Ovary (tissue), 9 donors: ENCODE data around the gene TNIK. TPM values are rescaled to one million over a fixed set of nuclear protein-coding genes. Genes with fewer than 3 reads are reported as not detected.

ENCODE experiments used
- DNase-seq, 5 donors: peaks; one replicate each; pipeline ENCODE4 v3.0.0-alpha.2; 2019 to 2020
- H3K27ac ChIP-seq, 2 donors: fragments of 200-600 bp; one replicate each; pipeline versions ENCODE4 v1.5.1 to v1.8.0; 2019 to 2022
- H3K27me3 ChIP-seq: fragments of 200-600 bp; one replicate; pipeline ENCODE4 v1.8.0; 2022
- H3K36me3 ChIP-seq: fragments of 200-600 bp; sonication (generic); one replicate; pipeline ENCODE4 v1.5.1; 2019
- H3K4me1 ChIP-seq: one replicate; pipeline ENCODE4 v1.8.1; 2013; ENCODE audit warnings: mild to moderate bottlenecking, moderate library complexity; ENCODE audit not compliant: insufficient read depth
- H3K4me3 ChIP-seq: fragments of 200-600 bp; sonication (generic); one replicate; pipeline ENCODE4 v1.5.1; 2017
- H3K9me3 ChIP-seq, 2 donors: fragments of 200-600 bp in 1 of 2; sonication (generic) in 1 of 2; one replicate each; pipeline versions ENCODE4 v1.5.1 to v1.8.1; 2013 to 2019; ENCODE audit warnings: mild to moderate bottlenecking in 1 of 2, moderate library complexity in 1 of 2
- CTCF ChIP-seq, 3 donors: fragments of 450-650 bp in 2 of 3; fragments of 200-600 bp in 1 of 3; IDR thresholded peaks; one replicate each; pipeline versions ENCODE4 v1.5.1 to v1.8.0; 2016 to 2022; ENCODE audit warnings: antibody characterized with exemption in 3 of 3, mild to moderate bottlenecking in 1 of 3
- EP300 ChIP-seq: sonication (generic); formaldehyde crosslinking; IDR thresholded peaks from one replicate; pipeline ENCODE4 v1.6.1; 2017; ENCODE audit warnings: antibody characterized with exemption
- POLR2A ChIP-seq: fragments of 450-650 bp; IDR thresholded peaks from one replicate; pipeline ENCODE4 v1.6.1; 2017; ENCODE audit warnings: antibody characterized with exemption, mild to moderate bottlenecking, moderate library complexity
- WGBS, 3 donors: extraction: QIAGEN DNeasy Blood & Tissue Kit in 1 of 3; methylation state at CpG; one replicate each; pipeline versions ENCODE4 v1.1.5 to v1.1.7; 2013 to 2017; 5-methylcytosine and 5-hydroxymethylcytosine counted together
- intact Hi-C, 4 donors: fragments of 100-400 bp; cut with DNase I; formaldehyde crosslinking; loops; one replicate each; pipeline versions ENCODE4 v1.11.0 to v1.15.1; 2022 to 2023
- polyA plus RNA-seq, 2 donors: library from polyadenylated mRNA; stranded (reverse); fragments of 200-250 nt in 1 of 2; fragments of 350-450 nt in 1 of 2; fragmentation: Illumina TruSeq in 1 of 2; extraction: RNeasy Lipid Tissue Mini Kit (QIAGEN cat#74804) in 1 of 2; gene quantifications; one replicate each; pipeline ENCODE4 v1.2.3, GENCODE V29; 2013 to 2014
- total RNA-seq, 7 donors: library from RNA; depleted of rRNA in 2 of 7; stranded (reverse); fragments of >200 nt in 2 of 7; fragmentation: NEBNext Ultra II Directional in 3 of 7; extraction: Animal tissue kit (Norgen Biotek cat#: 25700) in 3 of 7; gene quantifications; one replicate each; pipeline versions ENCODE4 v1.1.0 to v1.2.4, GENCODE V29; 2016 to 2023
- donor health status: DM: no; HTN: no; CAD: no; lungs with moderate emphysema.
- donor health status: DM: no; HTN: no; CAD: no.
- donor health status: Bipolar disorder and iron deficiency.
- donor health status: DM: yes; HTN: yes; CAD: no.
- donor health status: DM: no; HTN: no; CAD: no.
- donor health status: DM: yes; HTN: yes; CAD: no.

TNIK gene
- total and polyA plus RNA-seq, 9 donors, result 1.1 to 9.5 (median 4.5) TPM

GRCh38 chr3:171301002-171301401 lies 159.2 kb downstream of the TNIK start:
- H3K9me3 ChIP-seq, result no peaks in the 10 kb centered on the region
- H3K4me1 ChIP-seq, result no peaks in the 10 kb centered on the region
- intact Hi-C loops, result no loop called here
- TF ChIP-seq POLR2A (no peak), CTCF (IDR thresholded peaks at IDR 0.05) (no peak), EP300 (no peak)
- H3K27me3 ChIP-seq, result no peaks in the 10 kb centered on the region
- no peaks in the 10 kb centered on the region for H3K36me3 ChIP-seq
- H3K27ac ChIP-seq, result no peak overlapping the region
- 94 to 100% (median 99%) methylated on average over 1 of the region's 1 CpG for WGBS, 3 donors
- H3K4me3 ChIP-seq, result no peak overlapping the region
- DNase-seq, result no peak

GRCh38 chr3:171297951-171298350 lies 162.3 kb downstream of the TNIK start:
- no peaks in the 10 kb centered on the region for H3K36me3 ChIP-seq
- H3K27me3 ChIP-seq, result no peaks in the 10 kb centered on the region
- no peaks in the 10 kb centered on the region for H3K9me3 ChIP-seq
- WGBS, 3 donors, result 3 to 100% (median 38%) methylated on average over 1 of the region's 1 CpG
- DNase-seq, result no peak
- intact Hi-C loops, result no loop called here
- no peak overlapping the region for H3K4me3 ChIP-seq
- TF ChIP-seq CTCF (IDR thresholded peaks at IDR 0.05) (no peak), POLR2A (no peak), EP300 (no peak)
- peaks cover 3% of the 10 kb centered on the region for H3K4me1 ChIP-seq
- no peak overlapping the region for H3K27ac ChIP-seq

DNA sequence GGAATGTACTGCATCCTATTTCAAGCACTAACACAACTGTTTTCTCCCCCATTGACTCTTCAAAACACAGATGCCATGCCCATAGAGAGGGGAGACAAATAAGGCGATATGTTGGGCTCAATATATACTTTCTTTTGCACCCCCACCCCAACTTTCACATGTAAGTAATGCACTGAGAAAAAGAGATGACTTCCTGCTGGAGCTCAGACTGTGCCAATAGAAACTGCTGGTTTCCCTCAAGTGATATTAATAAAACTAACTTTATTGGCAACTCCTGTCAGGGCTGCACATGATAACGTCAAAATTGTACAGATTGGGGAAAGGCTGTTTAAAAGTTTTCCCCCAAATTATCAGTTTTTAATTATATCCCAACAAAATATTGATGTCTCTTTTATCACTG lies 163.0 kb downstream of the TNIK start:
- TF ChIP-seq CTCF (IDR thresholded peaks at IDR 0.05) (no peak), POLR2A (no peak), EP300 (no peak)
- intact Hi-C loops, result no loop called here
- H3K9me3 ChIP-seq, result no peaks in the 10 kb centered on the region
- no peak for DNase-seq
- no peaks in the 10 kb centered on the region for H3K36me3 ChIP-seq
- 52 to 65% (median 54%) methylated on average over 2 of the region's 2 CpGs for WGBS, 3 donors
- H3K4me1 ChIP-seq, result peaks cover 3% of the 10 kb centered on the region
- no peak overlapping the region for H3K27ac ChIP-seq
- H3K4me3 ChIP-seq, result no peak overlapping the region
- H3K27me3 ChIP-seq, result no peaks in the 10 kb centered on the region

GRCh38 chr3:171295484-171296373 lies 164.5 kb downstream of the TNIK start:
- Histone ChIP-seq H3K27ac (peak overlapping the region in 1 of 2 donors; percentile 26), H3K4me3 (no peak overlapping the region), H3K4me1 (peaks cover 3% of the 10 kb centered on the region), H3K27me3 (no peaks in the 10 kb centered on the region), H3K9me3 (no peaks in the 10 kb centered on the region), H3K36me3 (no peaks in the 10 kb centered on the region)
- no peak for DNase-seq
- 51 to 53% (median 51%) methylated on average over 5 of the region's 5 CpGs for WGBS, 3 donors
- TF ChIP-seq CTCF (IDR thresholded peaks at IDR 0.05), result no peak
- no peak for TF ChIP-seq EP300
- TF ChIP-seq POLR2A, result no peak
- intact Hi-C loops, result no loop called here
